ENCODE results near the gene MRM1.
A peak's percentile ranks its signal among the peaks of the same experiment; 100 is the strongest.
"Not testable (repeated sequence)": the region's sequence is repeated elsewhere in the genome, so short reads cannot be mapped to it uniquely, and the experiment has no call there.

MRM1 gene

GRCh38 chr17:36600936-36601302 is 464 bp upstream of the MRM1 start:
- DNase-seq (ENCODE audit: low spot score) = no peak

- peak; percentile 44 for DNase-seq (ENCODE audit: low spot score)
Measured at GRCh38 chr17:36602030-36602748, 806 bp downstream of the MRM1 start.

- peak; percentile 72 for DNase-seq (ENCODE audit: low spot score)
Measured at GRCh38 chr17:36602924-36603384, 1.6 kb downstream of the MRM1 start.

- DNase-seq (ENCODE audit: low spot score) = not testable (repeated sequence)
Measured at GRCh38 chr17:36605028-36605427, 3.6 kb downstream of the MRM1 start.

GRCh38 chr17:36608280-36608679 is 6.9 kb downstream of the MRM1 start:
- no peak for DNase-seq (ENCODE audit: low spot score)

GRCh38 chr17:36608794-36609497 is 7.6 kb downstream of the MRM1 start:
- DNase-seq (ENCODE audit: low spot score) = peak; percentile 56

GRCh38 chr17:36609498-36609862 is 8.1 kb downstream of the MRM1 start:
- DNase-seq (ENCODE audit: low spot score) = no peak

GRCh38 chr17:36610474-36610873 is 9.1 kb downstream of the MRM1 start:
- no peak for DNase-seq (ENCODE audit: low spot score)

GRCh38 chr17:36611345-36612072 is 10.1 kb downstream of the MRM1 start:
- peak; percentile 35 for DNase-seq (ENCODE audit: low spot score)

GRCh38 chr17:36612323-36612722 is 10.9 kb downstream of the MRM1 start:
- DNase-seq (ENCODE audit: low spot score) = no peak

GRCh38 chr17:36613155-36613554 is 11.8 kb downstream of the MRM1 start:
- no peak for DNase-seq (ENCODE audit: low spot score)

- DNase-seq (ENCODE audit: low spot score) = no peak
Measured at GRCh38 chr17:36614081-36614480, 12.7 kb downstream of the MRM1 start.

GRCh38 chr17:36614933-36615332 is 13.6 kb downstream of the MRM1 start:
- no peak for DNase-seq (ENCODE audit: low spot score)

- DNase-seq (ENCODE audit: low spot score) = peak; percentile 56
Measured at GRCh38 chr17:36616061-36617029, 15.0 kb downstream of the MRM1 start.

- DNase-seq (ENCODE audit: low spot score) = no peak
Measured at GRCh38 chr17:36617773-36618172, 16.4 kb downstream of the MRM1 start.

GRCh38 chr17:36623281-36623680 is 21.9 kb downstream of the MRM1 start:
- DNase-seq (ENCODE audit: low spot score) = no peak

GRCh38 chr17:36625188-36625587 is 23.8 kb downstream of the MRM1 start:
- DNase-seq (ENCODE audit: low spot score) = no peak

- no peak for DNase-seq (ENCODE audit: low spot score)
Measured at GRCh38 chr17:36627101-36627500, 25.7 kb downstream of the MRM1 start.

- no peak for DNase-seq (ENCODE audit: low spot score)
Measured at GRCh38 chr17:36628576-36628975, 27.2 kb downstream of the MRM1 start.

- DNase-seq (ENCODE audit: low spot score) = peak; percentile 69
Measured at GRCh38 chr17:36629252-36629847, 28.0 kb downstream of the MRM1 start.

GRCh38 chr17:36629970-36630502 is 28.7 kb downstream of the MRM1 start:
- no peak for DNase-seq (ENCODE audit: low spot score)
